Activated CD4-positive, alpha-beta T cell treated with anti-CD3 and anti-CD28 coated beads, Interleukin-2, amount 50 U/mL, for 24 hours (primary cell): Measurements from ENCODE around the gene PCA3.

Source experiments
- DNase-seq, 2 donors: peaks; one replicate each; pipeline ENCODE4 v3.0.0-alpha.2; 2020; ENCODE audit warnings: low read depth in 1 of 2, low spot score in 1 of 2

The PCA3 gene

GRCh38 chr9:76756941-76757673, 7.1 kb upstream of the PCA3 start:
- DNase-seq = no peak

- no peak for DNase-seq
Observed at GRCh38 chr9:76758476-76758875, 5.8 kb upstream of the PCA3 start.

GRCh38 chr9:76759732-76760131, 4.5 kb upstream of the PCA3 start:
- DNase-seq = no peak

GRCh38 chr9:76761448-76761847, 2.8 kb upstream of the PCA3 start:
- no peak for DNase-seq

GRCh38 chr9:76766126-76766525, 1.9 kb downstream of the PCA3 start:
- no peak for DNase-seq

- no peak for DNase-seq
Observed at GRCh38 chr9:76772686-76773445, 8.6 kb downstream of the PCA3 start.

- DNase-seq = no peak
Observed at GRCh38 chr9:76784881-76785280, 20.6 kb downstream of the PCA3 start.

- DNase-seq = no peak
Observed at GRCh38 chr9:76785501-76785900, 21.3 kb downstream of the PCA3 start.

- DNase-seq = no peak
Observed at GRCh38 chr9:76787677-76788076, 23.4 kb downstream of the PCA3 start.

- no peak for DNase-seq
Observed at GRCh38 chr9:76789840-76790239, 25.6 kb downstream of the PCA3 start.

- DNase-seq = no peak
Observed at GRCh38 chr9:76793784-76794431, 29.7 kb downstream of the PCA3 start.

GRCh38 chr9:76796296-76796695, 32.1 kb downstream of the PCA3 start:
- no peak for DNase-seq

GRCh38 chr9:76798527-76798926, 34.3 kb downstream of the PCA3 start:
- no peak for DNase-seq

GRCh38 chr9:76799473-76799872, 35.2 kb downstream of the PCA3 start:
- DNase-seq = no peak

GRCh38 chr9:76800901-76801300, 36.7 kb downstream of the PCA3 start:
- no peak for DNase-seq

- no peak for DNase-seq
Observed at GRCh38 chr9:76803083-76803482, 38.8 kb downstream of the PCA3 start.

- DNase-seq = no peak
Observed at GRCh38 chr9:76803762-76804161, 39.5 kb downstream of the PCA3 start.

- no peak for DNase-seq
Observed at GRCh38 chr9:76808636-76809035, 44.4 kb downstream of the PCA3 start.

GRCh38 chr9:76810377-76810957, 46.2 kb downstream of the PCA3 start:
- peak in 1 of 2 donors; percentile 2 for DNase-seq

- no peak for DNase-seq
Observed at GRCh38 chr9:76812591-76812990, 48.4 kb downstream of the PCA3 start.

- no peak for DNase-seq
Observed at GRCh38 chr9:76817489-76817888, 53.3 kb downstream of the PCA3 start.

GRCh38 chr9:76818271-76818670, 54.0 kb downstream of the PCA3 start:
- no peak for DNase-seq
